Bronchial epithelial cell (primary cell): ENCODE data around the gene CYP8B1. TPM values are rescaled to one million over a fixed set of nuclear protein-coding genes. Genes with fewer than 3 reads are reported as not detected.

Experiments
- DNase-seq: peaks from one replicate; pipeline ENCODE4 v3.0.0-alpha.2; 2010; ENCODE audit warnings: low read depth
- FAIRE-seq: peaks from 2 replicates; lab custom pipeline; 2011; peaks lifted over from hg19 to GRCh38; lab: Jason Lieb, UNC
- H3K27me3 ChIP-seq: 2 replicates; pipeline ENCODE4 v1.5.1; 2011; ENCODE audit warnings: low read length; ENCODE audit not compliant: control insufficient read depth, insufficient read depth
- H3K36me3 ChIP-seq: 2 replicates; pipeline ENCODE4 v1.5.1; 2011; ENCODE audit warnings: low read length; ENCODE audit not compliant: control insufficient read depth, insufficient read depth
- H3K4me3 ChIP-seq: 2 replicates; pipeline ENCODE4 v1.5.1; 2011; ENCODE audit warnings: mild to moderate bottlenecking, low read depth, low read length, control low read depth
- total RNA-seq: library from RNA; depleted of rRNA; stranded (reverse); fragments of >200 nt; gene quantifications from 2 replicates; pipeline ENCODE4 v1.2.1, GENCODE V29; 2014
- TF ChIP-seq, protein P1 (sequence below): IDR thresholded peaks from 2 replicates; pipeline ENCODE4 v1.5.1; 2011; ENCODE audit warnings: mild to moderate bottlenecking, moderate library complexity, low read length, control low read depth, inconsistent platforms; ENCODE audit not compliant: insufficient read depth, severe bottlenecking

Gene CYP8B1
- total RNA-seq, 1 donor from 2014 or later: not detected

DNA sequence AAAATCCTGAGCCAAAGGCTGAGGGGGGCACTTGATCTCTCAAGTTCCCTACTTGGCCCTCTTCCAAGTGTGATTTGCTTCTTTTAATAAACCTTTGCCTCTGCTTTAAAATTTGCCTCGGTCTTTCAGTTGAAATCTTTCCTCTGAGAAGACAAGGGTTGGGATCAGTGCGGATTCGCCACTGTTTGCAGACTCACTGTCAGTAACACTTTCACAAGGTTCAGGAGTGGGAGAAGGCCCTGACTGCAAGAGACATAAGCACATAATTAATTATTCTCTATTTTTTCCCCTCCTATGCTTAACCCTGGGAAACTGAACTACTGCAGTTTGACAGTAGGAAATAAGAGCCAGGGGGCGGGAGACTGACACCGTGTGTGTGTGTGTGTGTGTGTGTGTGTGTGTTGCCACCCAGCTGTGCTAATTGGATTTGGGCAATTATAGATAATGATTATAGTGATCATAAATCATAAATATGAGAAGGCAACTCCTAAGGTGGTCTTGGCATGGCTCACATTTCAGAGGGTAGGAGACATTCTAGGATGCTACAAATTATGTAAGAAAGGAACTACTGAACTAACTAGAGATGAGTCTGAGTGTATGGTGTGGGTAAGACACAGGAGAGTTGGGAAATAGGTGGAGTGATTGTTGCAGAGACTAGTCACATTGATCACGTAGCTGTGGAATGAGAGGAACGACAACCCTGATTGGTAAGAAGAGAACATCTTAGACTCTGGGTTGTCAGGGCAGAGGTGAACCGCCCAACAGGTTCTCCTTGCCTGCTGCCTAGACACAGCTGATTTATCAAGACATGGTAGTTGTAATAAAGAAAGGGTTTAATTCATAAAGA lies 24.8 kb upstream of the CYP8B1 start:
- DNase-seq (peak; percentile 47), FAIRE-seq (no peak)
- no peak overlapping the region for H3K4me3 ChIP-seq
- H3K27me3 ChIP-seq: no peaks in the 10 kb centered on the region
- no peaks in the 10 kb centered on the region for H3K36me3 ChIP-seq
- TF ChIP-seq, protein P1, sequence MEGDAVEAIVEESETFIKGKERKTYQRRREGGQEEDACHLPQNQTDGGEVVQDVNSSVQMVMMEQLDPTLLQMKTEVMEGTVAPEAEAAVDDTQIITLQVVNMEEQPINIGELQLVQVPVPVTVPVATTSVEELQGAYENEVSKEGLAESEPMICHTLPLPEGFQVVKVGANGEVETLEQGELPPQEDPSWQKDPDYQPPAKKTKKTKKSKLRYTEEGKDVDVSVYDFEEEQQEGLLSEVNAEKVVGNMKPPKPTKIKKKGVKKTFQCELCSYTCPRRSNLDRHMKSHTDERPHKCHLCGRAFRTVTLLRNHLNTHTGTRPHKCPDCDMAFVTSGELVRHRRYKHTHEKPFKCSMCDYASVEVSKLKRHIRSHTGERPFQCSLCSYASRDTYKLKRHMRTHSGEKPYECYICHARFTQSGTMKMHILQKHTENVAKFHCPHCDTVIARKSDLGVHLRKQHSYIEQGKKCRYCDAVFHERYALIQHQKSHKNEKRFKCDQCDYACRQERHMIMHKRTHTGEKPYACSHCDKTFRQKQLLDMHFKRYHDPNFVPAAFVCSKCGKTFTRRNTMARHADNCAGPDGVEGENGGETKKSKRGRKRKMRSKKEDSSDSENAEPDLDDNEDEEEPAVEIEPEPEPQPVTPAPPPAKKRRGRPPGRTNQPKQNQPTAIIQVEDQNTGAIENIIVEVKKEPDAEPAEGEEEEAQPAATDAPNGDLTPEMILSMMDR: no peak

DNA sequence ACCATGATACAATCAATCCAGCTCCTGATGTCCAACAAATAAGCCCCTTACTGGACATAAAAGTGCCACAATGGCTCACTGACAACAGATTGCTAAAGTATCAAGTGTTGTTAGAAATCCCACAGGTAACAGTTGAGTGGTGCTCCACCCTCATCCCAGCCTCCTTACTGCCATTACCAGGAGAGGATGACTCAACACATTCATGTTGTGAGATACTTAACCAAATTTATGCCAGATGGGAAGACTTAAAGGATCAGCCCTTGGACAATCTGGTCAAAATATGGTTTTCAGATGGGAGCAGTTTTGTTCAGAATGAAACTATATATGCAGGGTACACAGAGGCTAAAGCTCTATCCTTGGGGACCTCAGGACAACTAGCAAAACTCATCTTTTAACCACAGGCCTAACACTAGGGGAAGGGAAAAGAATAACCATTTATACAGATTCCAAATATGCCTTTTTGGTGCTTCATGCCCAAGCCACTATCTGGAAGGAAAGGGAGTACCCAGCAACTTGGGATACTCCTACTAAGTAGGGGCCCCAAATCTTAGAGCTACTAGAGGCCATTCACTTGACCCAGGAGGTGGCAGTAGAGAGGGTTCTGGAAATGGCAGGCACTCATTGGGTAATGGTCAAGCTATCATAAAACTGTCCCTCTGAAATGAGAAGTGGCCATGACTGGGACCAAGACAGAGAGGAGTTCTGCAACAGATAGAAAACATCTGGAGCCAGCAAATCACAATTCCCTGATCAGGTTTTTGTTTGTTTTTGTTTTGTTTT lies 23.4 kb upstream of the CYP8B1 start:
- peak; percentile 27 for DNase-seq
- no peak for FAIRE-seq
- Histone ChIP-seq H3K36me3 (no peaks in the 10 kb centered on the region), H3K27me3 (no peaks in the 10 kb centered on the region), H3K4me3 (no peak overlapping the region)
- TF ChIP-seq, protein P1: no peak

- FAIRE-seq: no peak
- Histone ChIP-seq H3K36me3 (no peaks in the 10 kb centered on the region), H3K27me3 (no peaks in the 10 kb centered on the region), H3K4me3 (no peak overlapping the region)
- TF ChIP-seq, protein P1: no peak
- DNase-seq: no peak
These were observed 19.8 kb upstream of the CYP8B1 start for GRCh38 chr3:42895580-42895868.

DNA sequence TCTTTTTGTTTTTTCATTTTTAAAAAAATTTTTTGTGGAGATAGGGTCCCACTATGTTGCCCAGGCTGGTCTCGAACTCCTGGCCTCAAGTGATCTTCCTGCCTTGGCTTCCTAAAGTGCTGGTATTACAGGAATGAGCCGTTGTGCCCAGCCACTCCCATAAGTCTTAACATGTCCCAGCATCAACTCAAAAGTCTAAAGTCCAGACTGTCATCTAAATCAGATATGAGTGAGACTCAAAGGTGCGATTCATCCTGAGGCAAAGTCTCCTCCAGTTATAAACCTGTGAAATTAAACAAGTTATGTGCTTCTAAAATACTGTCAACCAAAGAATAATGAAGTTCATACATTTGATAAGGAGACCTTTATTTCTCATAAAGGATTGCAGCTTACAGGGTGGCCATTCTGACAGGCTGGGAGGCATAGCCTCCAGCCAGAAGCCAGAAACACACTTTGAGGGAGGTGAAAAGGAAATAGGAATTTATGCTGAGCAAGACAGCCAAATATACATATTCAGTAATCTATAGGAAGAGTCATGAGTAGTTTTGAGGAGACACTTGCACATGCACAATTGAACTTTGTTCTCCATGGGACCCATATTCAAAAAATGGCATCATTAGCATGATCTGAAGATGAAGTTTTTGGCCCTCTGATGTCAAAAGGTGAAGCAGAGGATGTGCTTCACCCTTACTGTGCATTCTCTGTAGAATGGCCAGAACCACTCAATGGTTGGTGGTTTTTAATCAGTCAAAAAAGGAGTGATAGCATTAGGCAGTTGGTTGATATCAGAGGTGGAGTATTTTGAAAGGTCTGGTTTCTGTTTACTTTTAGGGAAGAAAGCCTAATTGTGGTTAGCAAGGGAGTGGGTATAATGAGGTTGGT lies 19.3 kb upstream of the CYP8B1 start:
- Histone ChIP-seq H3K4me3 (no peak overlapping the region), H3K36me3 (no peaks in the 10 kb centered on the region), H3K27me3 (no peaks in the 10 kb centered on the region)
- TF ChIP-seq, protein P1: no peak
- no peak for FAIRE-seq
- no peak for DNase-seq

GRCh38 chr3:42892807-42893206 lies 17.1 kb upstream of the CYP8B1 start:
- FAIRE-seq: no peak
- no peaks in the 10 kb centered on the region for H3K36me3 ChIP-seq
- DNase-seq: no peak

More at GRCh38 chr3:42892807-42893206, 17.1 kb upstream of the CYP8B1 start:
- no peak overlapping the region for H3K4me3 ChIP-seq
- H3K27me3 ChIP-seq: no peaks in the 10 kb centered on the region
- TF ChIP-seq, protein P1: no peak
